GM10266 (cell line): Measurements from ENCODE around the gene LYL1.

Experiments used
- DNase-seq: peaks from one replicate; pipeline ENCODE4 v3.0.0; 2012; ENCODE audit errors: extremely low spot score
- TF ChIP-seq, protein P1 (sequence below): IDR thresholded peaks from 2 replicates; pipeline ENCODE4 v1.5.1; 2012; ENCODE audit warnings: mild to moderate bottlenecking, low read depth; ENCODE audit not compliant: control insufficient read depth, insufficient read depth; ENCODE audit errors: missing control alignments

LYL1 gene

DNA sequence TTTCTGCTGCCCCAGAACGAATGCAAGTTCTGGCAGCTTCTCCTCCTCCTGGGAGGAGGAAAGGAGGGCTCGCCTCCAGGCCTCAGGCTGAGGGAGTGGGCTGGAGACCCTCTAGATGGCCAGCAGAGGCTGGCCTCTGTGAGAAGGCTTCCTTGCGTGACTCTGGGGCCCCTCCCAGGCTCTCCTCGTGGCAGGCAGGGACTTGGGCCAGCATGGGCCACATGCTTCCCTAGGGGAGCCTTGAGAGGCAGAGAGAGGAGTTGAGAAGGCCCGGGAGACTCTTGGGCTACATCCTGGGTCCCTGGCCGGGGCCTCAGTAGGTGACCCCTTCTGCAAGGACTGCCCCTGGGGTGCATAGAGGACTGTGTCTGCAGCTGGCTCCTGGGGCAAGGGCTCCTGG lies 25.9 kb downstream of the LYL1 start:
- no peak for DNase-seq
- TF ChIP-seq, protein P1, sequence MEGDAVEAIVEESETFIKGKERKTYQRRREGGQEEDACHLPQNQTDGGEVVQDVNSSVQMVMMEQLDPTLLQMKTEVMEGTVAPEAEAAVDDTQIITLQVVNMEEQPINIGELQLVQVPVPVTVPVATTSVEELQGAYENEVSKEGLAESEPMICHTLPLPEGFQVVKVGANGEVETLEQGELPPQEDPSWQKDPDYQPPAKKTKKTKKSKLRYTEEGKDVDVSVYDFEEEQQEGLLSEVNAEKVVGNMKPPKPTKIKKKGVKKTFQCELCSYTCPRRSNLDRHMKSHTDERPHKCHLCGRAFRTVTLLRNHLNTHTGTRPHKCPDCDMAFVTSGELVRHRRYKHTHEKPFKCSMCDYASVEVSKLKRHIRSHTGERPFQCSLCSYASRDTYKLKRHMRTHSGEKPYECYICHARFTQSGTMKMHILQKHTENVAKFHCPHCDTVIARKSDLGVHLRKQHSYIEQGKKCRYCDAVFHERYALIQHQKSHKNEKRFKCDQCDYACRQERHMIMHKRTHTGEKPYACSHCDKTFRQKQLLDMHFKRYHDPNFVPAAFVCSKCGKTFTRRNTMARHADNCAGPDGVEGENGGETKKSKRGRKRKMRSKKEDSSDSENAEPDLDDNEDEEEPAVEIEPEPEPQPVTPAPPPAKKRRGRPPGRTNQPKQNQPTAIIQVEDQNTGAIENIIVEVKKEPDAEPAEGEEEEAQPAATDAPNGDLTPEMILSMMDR = no peak

DNA sequence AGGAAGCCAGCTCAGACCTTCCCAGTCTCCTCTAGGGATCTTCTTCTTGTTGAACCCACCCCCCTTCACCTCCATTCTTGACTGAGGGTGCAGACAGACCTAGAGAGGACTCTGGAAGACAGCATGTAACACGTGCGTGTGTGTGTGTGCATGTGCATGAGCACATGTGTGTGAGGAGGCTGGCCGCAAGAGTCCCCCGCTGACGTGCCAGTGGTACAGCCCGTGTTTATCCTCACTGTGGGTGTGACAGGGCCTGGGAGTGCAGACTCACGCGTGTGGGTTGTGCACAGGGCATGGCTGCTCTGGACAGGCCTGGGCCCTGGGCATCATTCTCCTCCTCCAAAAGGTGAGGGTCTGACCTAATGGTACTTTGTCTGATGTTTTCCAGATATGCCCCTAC lies 26.3 kb downstream of the LYL1 start:
- TF ChIP-seq, protein P1 = no peak
- DNase-seq = no peak

DNA sequence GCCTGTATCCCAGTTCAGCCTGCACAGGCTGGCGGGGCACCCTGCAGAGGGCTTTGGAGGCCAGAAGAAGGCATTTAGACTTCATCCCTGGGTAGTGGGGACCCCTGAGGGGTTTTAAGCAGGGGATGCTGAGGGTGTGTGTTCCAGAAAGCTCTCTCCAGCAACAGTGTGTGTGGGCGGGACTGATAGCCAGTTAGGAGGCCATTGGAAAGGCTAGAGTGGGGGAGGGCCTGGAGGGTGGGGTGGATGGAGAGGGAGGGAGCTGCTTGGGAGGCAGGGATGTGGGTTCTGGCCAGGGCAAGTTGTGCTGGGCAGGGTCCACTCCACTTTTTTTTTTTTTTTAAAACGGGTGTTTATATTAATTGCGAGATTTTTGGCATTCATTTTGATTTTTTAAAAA lies 28.3 kb downstream of the LYL1 start:
- no peak for DNase-seq
- TF ChIP-seq, protein P1 = no peak

DNA sequence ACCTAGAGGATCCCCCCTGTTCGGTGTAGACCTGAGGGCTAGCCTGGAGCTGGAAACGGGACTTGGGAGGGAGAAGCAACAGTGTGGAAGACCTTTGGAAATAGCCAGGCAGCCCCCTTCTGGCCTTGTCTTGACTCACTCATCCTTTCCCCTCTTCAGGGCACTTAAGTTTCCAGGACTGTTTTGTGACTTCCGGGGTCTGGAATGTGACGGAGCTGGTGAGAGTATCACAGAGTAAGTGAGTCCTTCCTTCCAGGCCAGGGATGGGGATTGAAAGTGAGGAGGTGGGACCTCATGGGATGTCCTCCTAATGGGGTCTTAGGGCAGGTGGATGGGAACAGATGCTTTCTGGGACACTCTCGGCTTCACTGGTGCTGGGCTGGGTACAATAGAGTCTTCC lies 29.4 kb downstream of the LYL1 start:
- no peak for DNase-seq

DNA sequence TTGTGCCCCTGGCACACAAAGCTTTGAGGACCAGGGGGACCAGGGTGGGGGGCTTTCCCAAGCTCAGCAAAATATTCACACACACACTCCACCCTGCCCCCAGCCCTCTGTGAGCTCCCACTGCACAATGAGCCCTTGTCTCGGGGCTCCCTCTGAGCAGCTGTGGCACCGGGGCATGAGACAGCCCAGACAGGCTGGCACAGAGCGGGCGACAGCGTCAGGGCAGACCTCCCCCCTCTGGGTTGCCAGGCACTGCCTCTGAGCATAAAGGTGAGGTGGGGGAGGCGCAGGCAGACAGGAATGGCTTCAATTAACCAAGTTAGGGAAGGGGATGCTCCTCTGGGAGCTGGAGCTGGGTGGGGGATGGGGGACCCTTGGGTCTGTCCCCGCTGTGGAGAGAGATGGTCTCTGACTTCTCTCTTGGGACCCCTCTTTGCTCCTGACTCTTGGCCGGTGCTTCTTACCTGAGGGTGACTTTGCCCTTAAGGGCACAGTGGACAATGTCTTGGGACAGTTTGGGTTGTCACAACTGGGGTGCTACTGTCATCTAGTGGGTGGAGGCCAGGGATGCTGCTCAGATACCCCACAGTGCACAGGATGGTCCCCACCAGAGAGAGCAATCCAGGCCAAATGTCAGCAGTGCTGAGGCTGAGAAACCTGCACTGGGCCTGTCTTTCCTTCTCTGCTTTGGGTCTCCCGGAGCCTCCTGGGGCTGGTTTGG lies 30.3 kb downstream of the LYL1 start:
- TF ChIP-seq, protein P1 = no peak
- no peak for DNase-seq

More for the DNA sequence above, 29.4 kb downstream of the LYL1 start:
- TF ChIP-seq, protein P1 = no peak

DNA sequence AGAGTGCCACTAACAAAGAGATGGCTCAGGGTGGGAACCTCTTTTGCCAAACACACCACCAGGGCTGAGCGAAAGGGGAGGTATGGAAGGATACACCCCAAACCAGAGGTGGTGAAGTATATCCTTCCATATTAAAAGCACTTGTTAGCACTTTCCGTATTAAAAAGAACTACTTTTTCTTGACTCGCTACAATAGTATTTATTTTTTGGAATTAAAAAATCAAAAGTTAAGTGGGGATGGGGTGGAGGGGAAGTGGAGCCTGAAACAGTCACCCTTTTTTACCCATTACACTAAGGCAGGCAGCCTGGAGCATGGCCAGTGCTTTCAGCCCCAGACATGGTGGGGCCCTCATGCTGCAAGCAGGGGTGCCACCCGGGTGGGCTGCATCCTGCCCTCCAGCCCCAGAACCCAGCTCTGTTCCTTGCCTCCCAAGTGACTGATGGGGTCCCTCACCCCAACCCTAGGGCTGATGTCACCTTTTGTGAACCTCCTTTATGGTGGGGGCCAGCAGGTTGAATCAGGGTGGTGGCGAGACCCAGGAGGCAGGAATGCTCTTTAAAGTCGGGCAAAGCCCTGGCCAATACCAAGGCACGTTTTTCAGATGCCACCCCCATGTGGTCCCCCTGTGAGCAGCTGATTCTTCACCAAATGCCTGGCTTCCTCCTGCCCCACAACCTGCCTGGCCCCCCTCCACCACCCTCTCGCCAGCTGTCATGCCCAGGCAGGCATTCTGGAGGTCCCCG lies 31.0 kb downstream of the LYL1 start:
- TF ChIP-seq, protein P1 = no peak
- no peak for DNase-seq

DNA sequence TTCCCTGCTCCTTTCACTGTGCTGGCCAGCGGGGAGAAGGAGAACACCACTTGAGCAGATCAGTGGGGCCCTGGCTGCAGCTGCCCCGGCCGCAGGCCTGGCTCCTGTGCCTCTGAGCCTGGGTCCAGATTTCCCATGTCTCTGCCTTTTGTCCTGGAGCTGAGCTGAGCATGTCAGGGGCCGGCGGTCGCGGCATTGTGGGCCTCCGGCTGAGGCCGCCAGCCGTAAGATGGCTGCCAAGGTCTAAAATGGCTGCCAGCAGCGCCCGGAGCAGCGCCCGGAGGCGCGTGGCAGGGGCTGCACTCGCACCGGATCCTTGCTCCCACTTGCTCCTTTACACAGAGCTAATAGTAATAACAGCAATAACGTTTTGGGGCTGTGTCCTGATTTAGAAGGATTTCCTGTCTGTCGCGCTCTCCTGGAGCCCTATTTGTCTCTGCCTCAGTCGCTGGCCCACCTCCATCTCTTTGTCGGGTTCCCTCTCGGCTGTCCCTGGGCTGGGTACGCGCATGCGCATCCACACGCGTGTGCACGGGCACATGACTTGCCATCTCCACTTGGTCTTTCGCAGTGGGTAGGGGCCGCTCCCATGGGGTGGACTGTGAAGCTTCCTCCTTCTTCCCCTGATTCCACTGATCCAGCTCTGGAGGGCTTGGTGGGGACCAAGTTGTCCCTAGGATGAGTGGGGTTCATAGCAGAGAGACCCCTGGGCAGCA lies 32.1 kb downstream of the LYL1 start:
- DNase-seq = no peak
- TF ChIP-seq, protein P1 = no peak
